H1 (cell line): ENCODE data around the gene IL7R. TPM values are rescaled to one million over a fixed set of nuclear protein-coding genes. Genes with fewer than 3 reads are reported as not detected.

Source experiments
- ATF2 ChIP-seq: IDR thresholded peaks from 2 replicates; pipeline ENCODE4 v1.6.1; 2012; ENCODE audit warnings: low read length, inconsistent platforms
- CBX5 ChIP-seq: fragments of 300-800, 300-1000 bp; sonication (generic); IDR thresholded peaks from 2 replicates; pipeline ENCODE4 v1.7.1; 2016; ENCODE audit warnings: antibody characterized with exemption, low read length, low read depth
- CHD7 ChIP-seq: fragments of 300-600 bp; sonication (generic); IDR thresholded peaks from 2 replicates; pipeline ENCODE4 v1.7.1; 2012; ENCODE audit warnings: low read length, moderate library complexity, mild to moderate bottlenecking, inconsistent platforms; ENCODE audit not compliant: insufficient replicate concordance
- FOSL1 ChIP-seq: IDR thresholded peaks from 2 replicates; pipeline ENCODE4 v1.6.1; 2011; ENCODE audit warnings: mild to moderate bottlenecking, low read depth, low read length, moderate library complexity; ENCODE audit not compliant: insufficient read depth
- JUN ChIP-seq: IDR thresholded peaks from 2 replicates; pipeline ENCODE4 v1.6.1; 2011; ENCODE audit warnings: low read depth, mild to moderate bottlenecking, improper control_type of control experiment, low read length
- KDM1A ChIP-seq: fragments of 200-600, 300-600 bp; sonication (generic); IDR thresholded peaks from 2 replicates; pipeline ENCODE4 v1.7.1; 2016; ENCODE audit warnings: mild to moderate bottlenecking, low read length, borderline replicate concordance
- PHF8 ChIP-seq: fragments of 200-600 bp; sonication (generic); conservative IDR thresholded peaks from 2 replicates; pipeline ENCODE4 v1.7.1; 2012; ENCODE audit warnings: low read depth, mild to moderate bottlenecking, inconsistent platforms, low read length, moderate library complexity
- RNF2 ChIP-seq: fragments of 200-900, 300-1000 bp; sonication (generic); IDR thresholded peaks from 2 replicates; pipeline ENCODE4 v1.7.1; 2016; ENCODE audit warnings: borderline replicate concordance, low read depth, mild to moderate bottlenecking, antibody characterized with exemption, low read length; ENCODE audit not compliant: poor library complexity, severe bottlenecking; ENCODE audit errors: missing control alignments
- polyA plus RNA-seq, 7 experiments: library from polyadenylated mRNA; depleted of rRNA in 3 of 7; stranded (reverse) in 5 of 7; unstranded in 2 of 7; fragments of >200 nt in 5 of 7; fragments of 200-250 nt in 2 of 7; gene quantifications; 1 replicate in 5 of 7; 2 replicates in 1 of 7; 4 replicates in 1 of 7; pipeline versions ENCODE4 v1.2.1 to v1.2.3, GENCODE V29; 2011 to 2013; ENCODE audit warnings: missing spikeins in 2 of 7, mixed read lengths in 2 of 7
- total RNA-seq: library from RNA; stranded (reverse); fragmentation: NEBNext Ultra II Directional; extraction: Animal tissue kit (Norgen Biotek cat#: 25700); gene quantifications from 2 replicates; pipeline ENCODE4 v1.2.1, GENCODE V29; 2021

The IL7R gene
- total and polyA plus RNA-seq, 2 of the 8 experiments (the other 6 are each of a cell fraction or from before 2014, with no cell fraction given) = not detected

GRCh38 chr5:35850967-35851680, 5.6 kb upstream of the IL7R start (continued):
- TF ChIP-seq CHD7 (no peak), CBX5 (no peak), RNF2 (no peak), JUN (no peak), ATF2 (no peak), KDM1A (no peak), PHF8 (no peak), FOSL1 (no peak)
